Common myeloid progenitor, CD34-positive (primary cell): ENCODE measurements around the gene FAM229A. TPM values are rescaled to one million over a fixed set of nuclear protein-coding genes. Genes with fewer than 3 reads are reported as not detected.
A peak's percentile ranks its signal among the peaks of the same experiment; 100 is the strongest.

ENCODE experiments used
- CTCF ChIA-PET: fragments of 350-600 bp; sonication (Branson Sonifier 250); formaldehyde crosslinking; loops from one replicate; lab custom pipeline; 2021; ENCODE audit warnings: antibody characterized with exemption; lab: Charles Lee
- POLR2A ChIA-PET: fragments of 350-600 bp; sonication (Branson Sonifier 250); formaldehyde crosslinking; loops from one replicate; lab custom pipeline; 2021; ENCODE audit warnings: antibody characterized with exemption; lab: Charles Lee
- DNase-seq, 3 donors: peaks; one replicate each; pipeline versions ENCODE4 v3.0.0 to v3.0.0-alpha.2; 2013
- H3K27ac ChIP-seq, 2 experiments: 1 replicate in 1 of 2; 2 replicates in 1 of 2; pipeline ENCODE4 v1.7.0; 2013; ENCODE audit warnings: inconsistent platforms in 2 of 2, low read length in 2 of 2, mild to moderate bottlenecking in 2 of 2, low read depth in 1 of 2, moderate library complexity in 1 of 2; ENCODE audit not compliant: severe bottlenecking in 2 of 2, insufficient read depth in 1 of 2, poor library complexity in 1 of 2
- H3K27me3 ChIP-seq, 5 experiments: replicated peaks in 2 of 5; 1 replicate in 3 of 5; 2 replicates in 2 of 5; pipeline versions ENCODE4 v1.6.1 to v1.7.0; 2013; ENCODE audit warnings: low read length in 4 of 5, mild to moderate bottlenecking in 2 of 5, moderate library complexity in 2 of 5, inconsistent platforms in 1 of 5; ENCODE audit not compliant: insufficient read depth in 5 of 5, control insufficient read depth in 4 of 5
- H3K36me3 ChIP-seq, 4 experiments: 1 replicate in 2 of 4; 2 replicates in 2 of 4; pipeline versions ENCODE4 v1.6.1 to v1.7.0; 2013; ENCODE audit warnings: low read length in 3 of 4, control low read depth in 1 of 4, mild to moderate bottlenecking in 1 of 4; ENCODE audit not compliant: control insufficient read depth in 4 of 4, insufficient read depth in 4 of 4
- H3K4me1 ChIP-seq, 4 experiments: 1 replicate in 3 of 4; 2 replicates in 1 of 4; pipeline versions ENCODE4 v1.6.1 to v1.7.1; 2013; ENCODE audit warnings: low read length in 3 of 4, mild to moderate bottlenecking in 3 of 4, control low read depth in 1 of 4, inconsistent platforms in 1 of 4, moderate library complexity in 1 of 4; ENCODE audit not compliant: control insufficient read depth in 4 of 4, insufficient read depth in 4 of 4; ENCODE audit errors: control extremely low read depth in 1 of 4
- H3K4me3 ChIP-seq, 7 experiments: 1 replicate in 4 of 7; 2 replicates in 3 of 7; pipeline versions ENCODE4 v1.5.1 to v1.7.0; 2013; ENCODE audit warnings: mild to moderate bottlenecking in 7 of 7, low read length in 6 of 7, moderate library complexity in 6 of 7, inconsistent platforms in 2 of 7, low read depth in 2 of 7, control low read depth in 1 of 7; ENCODE audit not compliant: insufficient read depth in 4 of 7, control insufficient read depth in 1 of 7; ENCODE audit errors: extremely low read depth in 1 of 7
- H3K9me3 ChIP-seq, 5 experiments: 1 replicate in 4 of 5; 2 replicates in 1 of 5; pipeline versions ENCODE4 v1.6.1 to v1.7.1; 2013; ENCODE audit warnings: low read length in 4 of 5, mild to moderate bottlenecking in 2 of 5, inconsistent platforms in 1 of 5, low read depth in 1 of 5, moderate library complexity in 1 of 5; ENCODE audit not compliant: control insufficient read depth in 4 of 5, insufficient read depth in 2 of 5; ENCODE audit errors: control extremely low read depth in 1 of 5
- WGBS: methylation state at CpG from one replicate; pipeline ENCODE4 v1.1.5; 2013; ENCODE audit not compliant: insufficient coverage; 5-methylcytosine and 5-hydroxymethylcytosine counted together
- polyA plus RNA-seq: library from polyadenylated mRNA; unstranded; fragments of 120-200 nt; gene quantifications from one replicate; pipeline ENCODE4 v1.2.1, GENCODE V29; 2013

Gene FAM229A
- 8.6 TPM for polyA plus RNA-seq

GRCh38 chr1:32362474-32363313 lies at the start of gene FAM229A, which contains the start of gene TSSK3:
TSS of gene FAM229A (minus strand) at chr1:32362485. CDS start at chr1:32362091, 394 bp downstream.
TSS of gene TSSK3 (plus strand) at chr1:32362539. CDS start at chr1:32362702, 163 bp downstream.
- H3K27ac ChIP-seq = no peak within 1 kb of the TSS
- peaks cover 3 to 18% (median 15%) of the 10 kb centered on the region in 4 experiments for H3K4me1 ChIP-seq
- 87% methylated on average over 15 of the region's 17 CpGs for WGBS
- CTCF ChIA-PET = interaction anchor here (0.6 to 2.9 kb wide), 10 partner anchors 8 to 147 kb away, joined by 3 to 14 read pairs (median 4); partner anchors contain the start of gene MARCKSL1
- POLR2A ChIA-PET = interaction anchor here (1.9 to 2.9 kb wide), 2 partner anchors 10 to 27 kb away, joined by 7 to 13 read pairs; partner anchors contain the start of gene MARCKSL1
- H3K36me3 ChIP-seq = peaks cover 2 to 36% (median 34%) of the 10 kb centered on the region in 4 experiments
- H3K4me3 ChIP-seq = peak within 1 kb of the TSS in 5 of 7 experiments; percentile 15 to 64 (median 54)
- H3K9me3 ChIP-seq = no peaks in the 10 kb centered on the region
- peaks cover 0 to 14% (median 2%) of the 10 kb centered on the region in 5 experiments for H3K27me3 ChIP-seq
- no peak for DNase-seq

GRCh38 chr1:32411261-32411660 lies 49.0 kb upstream of the FAM229A start:
- POLR2A ChIA-PET = no interaction called here
- Histone ChIP-seq H3K4me1 (no peaks in the 10 kb centered on the region), H3K4me3 (no peak overlapping the region), H3K27ac (no peak overlapping the region), H3K27me3 (peaks cover 0 to 6% (median 0%) of the 10 kb centered on the region in 5 experiments), H3K36me3 (no peaks in the 10 kb centered on the region), H3K9me3 (peaks cover 1 to 19% (median 11%) of the 10 kb centered on the region in 5 experiments)
- CTCF ChIA-PET = interaction anchor here (1.1 to 1.7 kb wide), 3 partner anchors 10 to 464 kb away, joined by 3 to 16 read pairs (median 4); no protein-coding TSS in a partner anchor
- no peak for DNase-seq

DNA sequence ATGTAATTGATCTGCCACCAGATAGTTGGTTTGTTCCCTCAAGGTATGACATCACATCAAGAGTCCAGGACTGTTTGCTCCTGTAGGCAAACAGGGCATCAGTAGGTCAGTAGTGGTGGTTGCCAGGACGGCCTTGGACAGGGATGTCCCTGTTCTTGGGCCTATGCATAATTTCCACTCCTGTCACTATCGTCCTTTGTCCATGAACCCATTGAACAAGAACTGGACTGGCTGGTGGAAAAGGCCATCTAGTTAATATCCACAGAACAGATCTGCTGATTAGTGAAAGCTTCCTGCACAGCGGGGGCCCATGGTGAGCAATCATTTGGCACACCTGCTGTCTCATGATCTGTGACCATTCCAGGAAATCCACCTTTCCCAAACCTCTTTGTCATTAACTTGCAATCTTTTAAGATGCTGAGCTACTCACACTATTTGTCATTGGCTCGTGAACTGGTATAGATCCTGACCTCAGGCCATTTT lies 44.4 kb upstream of the FAM229A start:
- Histone ChIP-seq H3K9me3 (no peaks in the 10 kb centered on the region), H3K27me3 (peaks cover 0 to 4% (median 0%) of the 10 kb centered on the region in 5 experiments), H3K27ac (no peak overlapping the region), H3K36me3 (no peaks in the 10 kb centered on the region), H3K4me1 (no peaks in the 10 kb centered on the region), H3K4me3 (no peak overlapping the region)
- 90% methylated on average over 3 of the region's 4 CpGs for WGBS
- DNase-seq = no peak
- CTCF ChIA-PET = interaction anchor here (0.7 kb wide), 2 partner anchors 92 to 379 kb away, joined by 3 read pairs; no protein-coding TSS in a partner anchor
- POLR2A ChIA-PET = no interaction called here

GRCh38 chr1:32405672-32406467 lies 43.6 kb upstream of the FAM229A start:
- H3K36me3 ChIP-seq = no peaks in the 10 kb centered on the region
- peaks cover 0 to 2% (median under 1%) of the 10 kb centered on the region in 4 experiments for H3K4me1 ChIP-seq
- H3K9me3 ChIP-seq = no peaks in the 10 kb centered on the region
- ChIA-PET POLR2A (no interaction called here), CTCF (interaction anchor here (0.7 kb wide), 2 partner anchors 91 to 380 kb away, joined by 3 read pairs; no protein-coding TSS in a partner anchor)
- no peak for DNase-seq
- no peak overlapping the region for H3K4me3 ChIP-seq
- no peak overlapping the region for H3K27ac ChIP-seq
- 86% methylated on average over 1 of the region's 4 CpGs for WGBS
- peaks cover 0 to 3% (median 0%) of the 10 kb centered on the region in 5 experiments for H3K27me3 ChIP-seq

GRCh38 chr1:32404946-32405345 lies 42.7 kb upstream of the FAM229A start:
- ChIA-PET POLR2A (no interaction called here), CTCF (interaction anchor here (0.6 to 1.2 kb wide), 3 partner anchors 11 to 115 kb away, joined by 3 to 4 read pairs (median 3); partner anchors contain the start of gene BSDC1)
- no peak overlapping the region for H3K27ac ChIP-seq
- H3K36me3 ChIP-seq = no peaks in the 10 kb centered on the region
- WGBS = no CpG with 5 or more reads among the region's 2 CpGs
- H3K4me1 ChIP-seq = peaks cover 0 to 3% (median 1%) of the 10 kb centered on the region in 4 experiments
- peaks cover 0 to 3% (median 0%) of the 10 kb centered on the region in 5 experiments for H3K27me3 ChIP-seq
- H3K9me3 ChIP-seq = no peaks in the 10 kb centered on the region
- no peak for DNase-seq
- H3K4me3 ChIP-seq = no peak overlapping the region

GRCh38 chr1:32400876-32401631 lies 38.8 kb upstream of the FAM229A start:
- H3K4me3 ChIP-seq = peak overlapping the region in 3 of 7 experiments; percentile 13 to 52 (median 45)
- DNase-seq = peak; percentile 39 to 54 (median 40)
- 51% methylated on average over 12 of the region's 13 CpGs for WGBS
- H3K9me3 ChIP-seq = no peaks in the 10 kb centered on the region
- ChIA-PET POLR2A (interaction anchor here (1.2 kb wide), 1 partner anchor 371 kb away, joined by 4 read pairs; no protein-coding TSS in a partner anchor), CTCF (interaction anchor here (0.6 to 3.9 kb wide), 19 partner anchors 10 to 471 kb away, joined by 3 to 18 read pairs (median 4); no protein-coding TSS in a partner anchor)
- no peak overlapping the region for H3K27ac ChIP-seq
- H3K36me3 ChIP-seq = no peaks in the 10 kb centered on the region
- peaks cover 0 to 3% (median 0%) of the 10 kb centered on the region in 5 experiments for H3K27me3 ChIP-seq
- peaks cover 0 to 3% (median 1%) of the 10 kb centered on the region in 4 experiments for H3K4me1 ChIP-seq
